HG03439 (cell line): Measurements from ENCODE around the gene BMF.

Experiments used
- ATAC-seq: cut with Tn5 transposase; IDR thresholded peaks from one replicate; pipeline ENCODE4 v1.9.1; 2021; ENCODE audit warnings: mild to moderate bottlenecking, moderate library complexity; ENCODE audit not compliant: unreplicated experiment

Gene BMF

DNA sequence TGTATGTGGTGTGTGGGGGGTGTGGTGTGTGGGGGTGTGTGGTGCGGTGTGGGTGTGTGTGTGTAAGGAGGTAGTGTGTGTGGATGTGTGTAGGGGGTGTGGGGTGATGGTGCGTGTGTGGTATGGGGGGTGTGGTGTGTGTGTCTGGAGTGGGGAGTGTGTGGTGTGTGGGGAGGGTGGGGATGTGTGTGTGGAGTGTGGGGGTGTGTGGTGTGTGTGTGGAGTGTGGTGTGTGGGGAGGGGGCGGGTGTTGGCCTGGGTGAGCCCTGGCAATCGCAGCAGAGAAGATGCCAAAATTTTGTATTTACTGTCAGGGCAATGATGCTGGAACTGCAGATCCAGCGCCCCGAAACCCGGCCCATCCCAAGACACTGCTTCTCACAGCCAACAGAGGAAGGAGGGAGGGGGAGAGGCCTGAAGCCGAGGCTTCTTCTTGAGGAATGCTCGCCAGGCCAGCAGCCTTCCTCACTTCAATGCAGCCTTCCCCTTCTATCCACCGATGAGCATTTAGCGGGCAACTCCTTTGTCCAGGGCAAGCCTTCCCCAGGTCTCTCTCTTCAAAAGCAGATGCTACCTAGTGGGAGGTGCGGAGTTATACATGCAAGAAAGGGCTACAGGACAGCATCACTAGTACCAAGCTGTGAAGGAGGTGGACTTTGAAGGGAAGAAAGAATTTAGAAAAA lies 57.8 kb downstream of the BMF start:
- no peak for ATAC-seq

GRCh38 chr15:40048926-40049475 lies 59.7 kb downstream of the BMF start:
- no peak for ATAC-seq

GRCh38 chr15:40048211-40048792 lies 60.4 kb downstream of the BMF start:
- no peak for ATAC-seq

DNA sequence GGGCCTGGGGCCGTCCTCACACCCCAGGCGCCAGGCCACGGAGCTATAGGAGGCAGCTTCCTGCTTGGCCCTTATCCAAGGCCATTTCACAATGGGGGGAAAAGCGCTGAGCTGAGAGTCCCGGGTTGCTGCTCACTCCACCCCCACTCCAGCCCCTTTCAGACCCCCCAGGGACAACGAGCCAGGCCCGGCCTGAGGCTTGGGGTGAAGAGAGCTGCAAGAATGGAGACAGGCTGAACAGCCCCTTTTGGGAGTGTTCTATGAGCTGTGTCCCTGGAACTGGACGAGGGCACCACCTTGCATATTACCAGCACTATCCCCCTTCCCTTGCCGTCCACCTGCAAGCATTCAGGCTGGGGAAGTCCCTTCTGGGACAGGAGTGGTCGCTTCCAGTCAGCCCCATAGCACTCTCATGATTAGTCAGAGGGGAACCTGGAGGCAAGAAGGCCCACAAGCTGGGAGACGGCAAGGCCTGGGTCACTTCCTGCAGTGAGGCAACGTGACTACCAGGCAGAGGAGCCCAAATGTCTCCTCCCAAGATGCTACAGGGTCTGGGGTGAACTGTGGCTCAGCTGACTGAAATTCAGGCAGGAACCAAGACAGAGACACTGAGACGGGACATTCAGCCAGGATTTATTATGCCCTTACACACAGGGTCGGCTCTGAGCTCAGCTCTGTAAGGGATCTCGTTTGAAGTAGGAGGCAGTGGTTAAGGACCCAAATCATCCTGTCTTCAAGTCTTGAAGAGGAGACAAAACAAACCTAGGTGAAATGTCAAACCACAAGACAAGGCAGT lies 61.1 kb downstream of the BMF start:
- peak; percentile 64 for ATAC-seq

DNA sequence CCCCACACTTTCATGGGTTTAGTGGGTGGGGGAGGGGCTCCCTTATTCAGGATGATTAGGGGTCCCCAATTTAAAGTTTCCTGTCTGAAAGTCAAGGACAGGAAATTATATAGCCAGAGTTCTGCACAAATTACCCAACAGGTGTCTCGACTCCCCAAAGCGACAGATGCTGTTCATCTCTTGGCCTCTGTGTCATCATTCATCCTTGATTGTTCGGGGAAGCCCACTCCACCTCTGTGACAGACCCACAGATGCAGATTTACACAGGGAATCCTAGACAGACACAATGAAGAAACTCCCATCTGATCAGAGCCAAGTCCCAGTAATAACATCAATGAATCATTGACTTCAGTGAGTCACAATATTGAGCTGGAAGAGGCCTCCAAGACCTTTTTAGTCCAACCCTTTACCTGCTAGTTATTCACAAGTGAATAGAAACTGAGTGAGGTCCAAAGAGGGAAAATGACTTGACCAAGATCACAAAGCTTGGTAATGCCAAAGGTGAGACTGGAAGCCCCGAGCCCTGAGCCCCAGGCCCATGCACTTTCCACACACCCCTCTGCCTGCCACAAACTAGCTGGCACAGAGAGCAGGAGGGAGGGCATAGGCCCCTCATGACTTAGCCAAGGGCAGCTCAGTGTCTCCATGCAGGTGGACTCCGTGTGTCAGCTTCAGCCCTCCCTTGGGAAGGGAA lies 61.8 kb downstream of the BMF start:
- ATAC-seq: no peak

DNA sequence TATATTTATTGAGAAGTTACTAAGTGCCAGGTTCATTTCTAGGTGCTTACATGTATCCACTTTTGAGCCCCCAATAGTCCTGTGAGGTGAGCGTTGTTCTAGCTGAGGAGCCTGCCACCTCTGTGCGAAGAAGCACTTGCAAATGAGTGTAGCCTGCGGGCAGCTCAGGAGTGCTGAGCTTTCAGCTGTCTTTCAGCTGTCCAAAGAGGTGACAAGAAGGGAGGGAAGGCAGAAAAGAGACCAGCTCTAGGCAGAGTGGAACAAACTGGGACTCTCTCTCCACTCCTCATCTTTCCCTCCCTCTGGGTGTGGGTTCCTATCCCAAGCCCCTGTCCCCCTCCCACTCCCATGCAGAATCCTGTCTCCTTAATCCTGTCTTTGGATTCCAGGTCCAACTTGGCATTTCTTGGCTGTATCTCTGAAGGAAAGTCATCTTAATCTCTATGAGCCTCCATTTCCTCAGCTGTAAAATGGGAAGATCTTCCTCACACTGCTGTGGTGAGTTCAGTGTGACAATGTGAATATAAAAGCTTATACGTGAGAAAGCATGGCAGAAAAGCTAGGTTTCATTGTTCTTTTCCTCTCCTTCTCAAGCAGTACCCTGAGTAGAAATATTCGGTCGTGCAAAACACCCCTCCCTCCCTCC lies 63.0 kb downstream of the BMF start:
- ATAC-seq: peak; percentile 25

- peak; percentile 73 for ATAC-seq
Observed at GRCh38 chr15:40044717-40045571, 63.7 kb downstream of the BMF start.

GRCh38 chr15:40043927-40044716 lies 64.6 kb downstream of the BMF start:
- ATAC-seq: no peak

DNA sequence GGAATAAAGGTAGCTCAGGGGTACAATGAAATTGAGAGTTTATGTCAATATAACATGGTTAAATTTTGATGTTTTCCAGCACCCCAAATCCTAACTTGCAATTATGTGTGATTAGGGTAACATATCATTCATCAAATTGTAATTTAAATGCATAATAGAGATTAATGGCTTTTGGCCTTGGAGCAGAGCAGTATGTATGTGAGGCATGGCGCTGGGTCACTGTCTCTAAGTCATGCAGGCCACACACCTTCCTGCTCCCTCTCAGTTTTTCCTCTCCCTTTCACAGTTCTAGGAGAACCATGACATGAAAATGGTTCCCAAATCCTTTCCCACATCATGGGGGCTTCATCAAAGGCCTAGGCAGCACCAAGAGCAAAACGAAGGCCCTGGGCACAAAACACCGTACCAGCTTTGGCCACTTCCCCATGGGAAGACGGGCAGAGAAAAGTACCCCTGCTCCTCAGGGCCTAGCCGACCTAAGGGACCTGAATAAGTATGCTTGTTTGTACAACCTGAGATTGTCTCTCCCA lies 65.8 kb downstream of the BMF start:
- no peak for ATAC-seq

DNA sequence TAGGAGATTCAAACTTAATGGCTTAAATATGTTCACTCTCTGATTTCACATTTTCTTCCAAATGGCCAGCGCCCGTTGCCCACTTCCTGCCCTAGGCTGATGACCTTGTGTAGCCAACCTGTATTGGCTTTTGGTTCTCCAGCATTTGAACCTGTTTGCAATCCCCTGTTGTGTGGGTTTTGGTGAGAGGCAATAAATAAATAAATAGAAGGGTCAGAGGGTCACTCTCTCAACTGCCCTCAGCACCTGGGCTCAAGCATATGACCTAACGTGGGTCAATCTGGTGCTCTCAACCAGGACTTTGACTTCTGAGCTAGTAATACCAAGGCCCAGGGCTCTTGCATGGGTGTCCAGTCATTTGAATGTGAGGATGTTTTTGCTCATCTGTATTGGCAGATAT lies 67.9 kb downstream of the BMF start:
- ATAC-seq: no peak

DNA sequence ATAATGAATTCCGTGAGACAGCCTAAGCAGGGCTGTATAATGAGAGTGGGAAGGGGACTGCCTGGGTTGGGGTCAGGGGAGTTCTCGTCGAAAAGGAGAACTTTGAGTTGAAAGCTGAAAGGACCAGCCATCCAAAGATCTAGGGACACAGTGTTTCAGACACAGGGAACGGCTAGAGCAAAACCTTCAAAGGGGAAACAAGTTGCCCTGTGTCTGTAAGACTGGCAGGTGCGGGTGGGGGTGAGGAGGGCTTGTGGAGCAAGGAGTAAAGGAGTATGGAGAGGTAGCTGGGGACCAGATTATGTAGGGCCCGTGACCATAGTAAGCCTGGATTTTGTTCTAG lies 68.4 kb downstream of the BMF start:
- no peak for ATAC-seq

DNA sequence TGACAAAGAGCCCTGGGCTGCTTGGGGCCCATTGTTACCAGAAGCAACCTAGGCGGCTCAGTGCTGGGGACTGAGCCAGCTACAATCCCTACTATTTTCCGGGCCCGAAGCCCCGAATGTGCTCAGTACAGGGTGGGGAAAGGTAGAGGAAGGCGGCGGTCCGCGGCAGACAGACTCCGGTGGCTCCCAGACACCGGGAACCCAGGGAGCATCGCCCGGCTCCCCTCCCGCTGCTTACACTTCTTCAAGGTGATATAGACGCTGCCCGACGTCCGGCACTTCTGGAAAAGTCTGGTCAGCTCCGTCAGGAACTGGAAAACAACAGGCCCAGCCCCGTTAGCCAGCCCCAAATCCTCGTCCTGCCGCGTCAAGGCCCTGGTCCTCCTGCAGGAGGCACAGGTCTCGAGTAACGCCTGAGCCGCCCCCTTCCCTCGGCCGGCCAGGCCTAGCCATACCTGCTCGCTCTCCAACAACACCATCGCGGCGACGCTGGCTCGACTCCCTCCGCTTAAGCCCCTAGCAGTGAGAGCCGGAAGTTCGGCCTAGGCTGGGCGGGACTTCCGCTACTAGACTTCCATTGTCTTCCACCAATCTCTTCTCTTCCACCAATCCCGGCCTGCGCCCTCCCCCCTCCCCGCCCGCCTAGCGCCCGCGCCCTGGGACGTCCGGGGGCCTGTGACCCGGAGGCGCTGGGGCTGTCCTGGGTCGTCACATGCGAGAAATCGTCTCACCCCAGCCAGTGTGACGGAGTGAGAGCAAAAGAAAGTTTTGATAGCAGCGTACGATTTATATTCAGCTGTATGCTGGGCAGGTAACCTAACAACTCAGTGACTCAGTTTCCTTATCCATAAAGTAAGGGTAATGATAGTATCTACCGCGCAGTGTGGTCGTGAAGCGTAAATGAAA lies 69.8 kb downstream of the BMF start, which contains the start of gene SRP14:
TSS of gene SRP14 (minus strand) at position 544 of the 906 bp plus-strand sequence. CDS start at position 479, 65 bp downstream.
- peak; percentile 88 for ATAC-seq

- ATAC-seq: no peak
Observed at GRCh38 chr15:40038275-40038637, 70.4 kb downstream of the BMF start.
